ENCODE data around the gene CD99L2. TPM values are rescaled to one million over a fixed set of nuclear protein-coding genes. Genes with fewer than 3 reads are reported as not detected.

The CD99L2 gene
- polyA plus RNA-seq, 3 donors, result 13.1 to 18.4 (median 16.7) TPM

DNA sequence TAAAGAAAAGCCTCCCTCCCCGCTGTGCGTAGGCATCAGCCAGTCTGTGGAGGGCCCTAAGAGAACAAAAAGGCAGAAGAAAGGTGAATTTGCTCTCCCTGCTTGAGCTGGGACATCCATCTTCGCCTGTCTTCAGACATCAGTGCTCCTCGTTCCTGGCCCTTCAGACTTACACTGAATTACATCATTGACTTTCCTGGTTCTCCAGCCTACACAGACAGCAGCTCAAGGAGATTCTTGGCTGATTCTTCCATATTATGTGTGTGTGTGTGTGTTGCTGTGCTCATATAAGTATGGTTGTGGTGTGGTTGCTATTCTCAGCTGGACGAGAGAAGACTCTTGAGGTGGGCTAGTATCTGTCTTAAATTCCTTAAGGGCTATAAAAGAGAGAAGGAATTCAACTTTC, 35.5 kb upstream of the CD99L2 start:
- Histone ChIP-seq H3K4me3 (replicated peaks in 1 of 3; ENCODE audit: low read depth in 2 of 3, low read length in 3 of 3) (no peak overlapping the region), H3K4me2 (replicated peaks; ENCODE audit: extremely low read depth, low read length, poor library complexity, severe bottlenecking) (no peak overlapping the region), H3K27ac (ENCODE audit: low read depth in 1 of 2, low read length in 2 of 2) (no peak overlapping the region), H4K20me1 (ENCODE audit: insufficient read depth, low read length) (no peaks in the 10 kb centered on the region), H3K4me1 (ENCODE audit: control insufficient read depth in 1 of 2, insufficient read depth in 2 of 2, low read length in 2 of 2) (no peaks in the 10 kb centered on the region), H3K79me2 (ENCODE audit: insufficient read depth, low read length) (no peaks in the 10 kb centered on the region), H3K9me3 (replicated peaks in 1 of 2; ENCODE audit: control insufficient read depth in 1 of 2, insufficient read depth in 1 of 2, low read length in 2 of 2) (peaks cover 0 to 3% of the 10 kb centered on the region in 2 donors), H3K9ac (ENCODE audit: insufficient read depth, low read length, poor library complexity, severe bottlenecking) (no peak overlapping the region), H2AFZ (ENCODE audit: insufficient read depth, low read depth, low read length, poor library complexity, severe bottlenecking) (no peak overlapping the region), H3K36me3 (replicated peaks in 1 of 2; ENCODE audit: control insufficient read depth in 1 of 2, insufficient read depth in 2 of 2, low read length in 2 of 2) (no peaks in the 10 kb centered on the region), H3K27me3 (ENCODE audit: control insufficient read depth in 2 of 2, insufficient read depth in 2 of 2, low read length in 2 of 2) (no peaks in the 10 kb centered on the region)
- H3K27me3 Mint-ChIP-seq (ENCODE audit: low read depth in 3 of 3), result peaks cover 0 to 9% (median 7%) of the 10 kb centered on the region in 3 donors
- H3K4me3 Mint-ChIP-seq, result no peak overlapping the region
- peaks cover 0 to 16% (median 7%) of the 10 kb centered on the region in 7 donors for H3K9me3 Mint-ChIP-seq
- TF ChIP-seq, protein P1, sequence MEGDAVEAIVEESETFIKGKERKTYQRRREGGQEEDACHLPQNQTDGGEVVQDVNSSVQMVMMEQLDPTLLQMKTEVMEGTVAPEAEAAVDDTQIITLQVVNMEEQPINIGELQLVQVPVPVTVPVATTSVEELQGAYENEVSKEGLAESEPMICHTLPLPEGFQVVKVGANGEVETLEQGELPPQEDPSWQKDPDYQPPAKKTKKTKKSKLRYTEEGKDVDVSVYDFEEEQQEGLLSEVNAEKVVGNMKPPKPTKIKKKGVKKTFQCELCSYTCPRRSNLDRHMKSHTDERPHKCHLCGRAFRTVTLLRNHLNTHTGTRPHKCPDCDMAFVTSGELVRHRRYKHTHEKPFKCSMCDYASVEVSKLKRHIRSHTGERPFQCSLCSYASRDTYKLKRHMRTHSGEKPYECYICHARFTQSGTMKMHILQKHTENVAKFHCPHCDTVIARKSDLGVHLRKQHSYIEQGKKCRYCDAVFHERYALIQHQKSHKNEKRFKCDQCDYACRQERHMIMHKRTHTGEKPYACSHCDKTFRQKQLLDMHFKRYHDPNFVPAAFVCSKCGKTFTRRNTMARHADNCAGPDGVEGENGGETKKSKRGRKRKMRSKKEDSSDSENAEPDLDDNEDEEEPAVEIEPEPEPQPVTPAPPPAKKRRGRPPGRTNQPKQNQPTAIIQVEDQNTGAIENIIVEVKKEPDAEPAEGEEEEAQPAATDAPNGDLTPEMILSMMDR (IDR thresholded peaks at IDR 0.05), result no peak
- H3K4me1 Mint-ChIP-seq, result no peaks in the 10 kb centered on the region
- intact Hi-C loops (cut with micrococcal nuclease), result no loop called here
- WGBS (ENCODE audit: insufficient coverage), result 100% methylated on average over 2 of the region's 5 CpGs
- no peaks in the 10 kb centered on the region for H3K36me3 Mint-ChIP-seq
- DNase-seq, result no peak
- no peak overlapping the region for H3K27ac Mint-ChIP-seq

DNA sequence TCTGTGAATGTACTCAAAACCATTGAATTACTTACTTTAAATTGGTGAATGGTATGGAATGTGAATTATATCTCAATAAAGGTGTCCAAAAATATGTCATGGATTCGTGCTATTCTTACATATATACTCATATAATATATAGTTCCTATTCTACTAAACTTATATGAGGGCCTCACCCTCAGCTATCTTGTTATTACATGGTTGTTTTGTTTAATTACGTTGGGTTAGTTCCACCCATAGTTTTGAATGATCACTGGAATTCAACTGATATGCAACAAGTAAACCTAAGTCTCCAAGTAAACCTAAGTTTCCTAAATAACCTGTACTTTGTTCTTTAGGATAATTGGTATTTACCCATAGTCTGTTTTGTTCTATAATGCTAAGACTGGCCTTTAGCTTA, 30.6 kb upstream of the CD99L2 start:
- no peak overlapping the region for H3K4me3 Mint-ChIP-seq
- DNase-seq, result no peak

More for the DNA sequence above, 30.6 kb upstream of the CD99L2 start:
- no peaks in the 10 kb centered on the region for H3K4me1 ChIP-seq (ENCODE audit: control insufficient read depth in 1 of 2, insufficient read depth in 2 of 2, low read length in 2 of 2)
- no peak overlapping the region for H3K4me3 ChIP-seq (replicated peaks in 1 of 3; ENCODE audit: low read depth in 2 of 3, low read length in 3 of 3)
- no peaks in the 10 kb centered on the region for H3K36me3 Mint-ChIP-seq
- no peak overlapping the region for H3K27ac ChIP-seq (ENCODE audit: low read depth in 1 of 2, low read length in 2 of 2)
- H3K9me3 ChIP-seq (replicated peaks in 1 of 2; ENCODE audit: control insufficient read depth in 1 of 2, insufficient read depth in 1 of 2, low read length in 2 of 2), result no peaks in the 10 kb centered on the region
- H4K20me1 ChIP-seq (ENCODE audit: insufficient read depth, low read length), result no peaks in the 10 kb centered on the region
- no peaks in the 10 kb centered on the region for H3K27me3 ChIP-seq (ENCODE audit: control insufficient read depth in 2 of 2, insufficient read depth in 2 of 2, low read length in 2 of 2)
- H3K79me2 ChIP-seq (ENCODE audit: insufficient read depth, low read length), result no peaks in the 10 kb centered on the region
- peaks cover 0 to 6% (median 2%) of the 10 kb centered on the region in 3 donors for H3K27me3 Mint-ChIP-seq (ENCODE audit: low read depth in 3 of 3)
- H3K9ac ChIP-seq (ENCODE audit: insufficient read depth, low read length, poor library complexity, severe bottlenecking), result no peak overlapping the region
- H3K27ac Mint-ChIP-seq, result no peak overlapping the region
- intact Hi-C loops (cut with micrococcal nuclease), result no loop called here
- peaks cover 0 to 3% (median 0%) of the 10 kb centered on the region in 7 donors for H3K9me3 Mint-ChIP-seq
- TF ChIP-seq, protein P1 (IDR thresholded peaks at IDR 0.05), result no peak
- H3K36me3 ChIP-seq (replicated peaks in 1 of 2; ENCODE audit: control insufficient read depth in 1 of 2, insufficient read depth in 2 of 2, low read length in 2 of 2), result no peaks in the 10 kb centered on the region
- no peak overlapping the region for H2AFZ ChIP-seq (ENCODE audit: insufficient read depth, low read depth, low read length, poor library complexity, severe bottlenecking)
- H3K4me2 ChIP-seq (replicated peaks; ENCODE audit: extremely low read depth, low read length, poor library complexity, severe bottlenecking), result no peak overlapping the region
- no peaks in the 10 kb centered on the region for H3K4me1 Mint-ChIP-seq
- no CpG with 5 or more reads among the region's 2 CpGs for WGBS (ENCODE audit: insufficient coverage)
